IMR-90 (cell line): ENCODE data around the gene CUL4B. TPM values are rescaled to one million over a fixed set of nuclear protein-coding genes. Genes with fewer than 3 reads are reported as not detected.

Experiments used
- ATAC-seq: fragments of 200-7000 bp; cut with Tn5 transposase; 2 replicates; pipeline ENCODE4 v1.9.1; 2020; ENCODE audit warnings: low read depth, mild to moderate bottlenecking, moderate library complexity
- BruUV-seq: library from RNA; stranded (reverse); fragments of 400-500 nt; replicated peaks from 2 replicates; lab custom pipeline; 2021; lab: Mats Ljungman, UMichigan
- CTCF ChIA-PET: fragments of 300-600 bp; formaldehyde crosslinking; extraction: SDS; loops from one replicate; lab custom pipeline; 2021; ENCODE audit warnings: antibody characterized with exemption; lab: Yijun Ruan, JAX
- POLR2A ChIA-PET: fragments of 300-600 bp; sonication (Branson Sonifier 250); formaldehyde crosslinking; loops from one replicate; lab custom pipeline; 2022; ENCODE audit warnings: antibody characterized with exemption; ENCODE audit not compliant: unreplicated experiment; lab: Charles Lee
- DNase-seq: peaks from one replicate; pipeline ENCODE4 v3.0.0; 2013
- H2AFZ ChIP-seq: replicated peaks from 2 replicates; pipeline ENCODE3; 2013; ENCODE audit warnings: low read length, mild to moderate bottlenecking; ENCODE audit not compliant: poor library complexity
- H2AK5ac ChIP-seq: 2 replicates; pipeline ENCODE4 v1.6.1; 2013; ENCODE audit warnings: low read depth, low read length, inconsistent platforms
- H2AK9ac ChIP-seq: replicated peaks from 2 replicates; pipeline ENCODE3; 2013; ENCODE audit warnings: mild to moderate bottlenecking, low read depth, low read length, moderate library complexity; ENCODE audit not compliant: poor library complexity
- H2BK120ac ChIP-seq: 2 replicates; pipeline ENCODE4 v1.6.1; 2013; ENCODE audit warnings: low read depth, low read length, inconsistent platforms
- H2BK15ac ChIP-seq: 3 replicates; pipeline ENCODE4 v1.6.1; 2013; ENCODE audit warnings: low read depth, low read length, inconsistent platforms
- H2BK20ac ChIP-seq: 2 replicates; pipeline ENCODE4 v1.6.1; 2013; ENCODE audit warnings: low read depth, mild to moderate bottlenecking, inconsistent platforms, low read length, moderate library complexity
- H2BK5ac ChIP-seq: 2 replicates; pipeline ENCODE4 v1.6.1; 2013; ENCODE audit warnings: mild to moderate bottlenecking, low read depth, low read length, inconsistent platforms; ENCODE audit not compliant: poor library complexity, severe bottlenecking
- H3K14ac ChIP-seq: replicated peaks from 2 replicates; pipeline ENCODE4 v1.6.1; 2013; ENCODE audit warnings: low read depth, low read length, inconsistent platforms
- H3K18ac ChIP-seq: 2 replicates; pipeline ENCODE4 v1.6.1; 2013; ENCODE audit warnings: low read depth, low read length, control low read depth
- H3K23ac ChIP-seq: 2 replicates; pipeline ENCODE4 v1.6.1; 2013; ENCODE audit warnings: low read depth, low read length, inconsistent platforms
- H3K27ac ChIP-seq: 2 replicates; pipeline ENCODE4 v1.5.1; 2013; ENCODE audit warnings: mild to moderate bottlenecking, control low read depth, low read length; ENCODE audit not compliant: insufficient read depth
- H3K27me3 ChIP-seq: 2 replicates; pipeline ENCODE4 v1.6.1; 2013; ENCODE audit warnings: low read length; ENCODE audit not compliant: control insufficient read depth, insufficient read depth
- H3K36me3 ChIP-seq: 2 replicates; pipeline ENCODE4 v1.6.1; 2013; ENCODE audit warnings: low read length, mixed read lengths; ENCODE audit not compliant: control insufficient read depth, insufficient read depth
- H3K4ac ChIP-seq: 2 replicates; pipeline ENCODE4 v1.6.1; 2013; ENCODE audit warnings: low read depth, low read length, inconsistent platforms
- H3K4me1 ChIP-seq: 2 replicates; pipeline ENCODE4 v1.6.1; 2013; ENCODE audit warnings: low read length, mixed read lengths; ENCODE audit not compliant: control insufficient read depth, insufficient read depth
- H3K4me2 ChIP-seq: 2 replicates; pipeline ENCODE4 v1.6.1; 2013; ENCODE audit warnings: low read depth, mild to moderate bottlenecking, control low read depth, low read length, moderate library complexity
- H3K4me3 ChIP-seq: 2 replicates; pipeline ENCODE4 v1.5.1; 2013; ENCODE audit warnings: low read depth, mild to moderate bottlenecking, control low read depth, low read length, moderate library complexity; ENCODE audit not compliant: insufficient read depth
- H3K56ac ChIP-seq: 2 replicates; pipeline ENCODE4 v1.6.1; 2013; ENCODE audit warnings: low read length, inconsistent platforms; ENCODE audit not compliant: insufficient read depth; ENCODE audit errors: extremely low read depth
- H3K79me1 ChIP-seq, 2 experiments: 2 replicates each; pipeline ENCODE4 v1.6.1; 2013; ENCODE audit warnings: low read length in 2 of 2, inconsistent platforms in 1 of 2, low read depth in 1 of 2
- H3K9ac ChIP-seq: 2 replicates; pipeline ENCODE4 v1.6.1; 2013; ENCODE audit warnings: low read depth, low read length, control low read depth
- H3K9me1 ChIP-seq: 2 replicates; pipeline ENCODE4 v1.6.1; 2013; ENCODE audit warnings: low read length, inconsistent platforms; ENCODE audit not compliant: insufficient read depth
- H3K9me3 ChIP-seq: 2 replicates; pipeline ENCODE4 v1.6.1; 2013; ENCODE audit warnings: low read length; ENCODE audit not compliant: control insufficient read depth, insufficient read depth
- H4K20me1 ChIP-seq: 2 replicates; pipeline ENCODE4 v1.6.1; 2013; ENCODE audit warnings: low read length, inconsistent platforms; ENCODE audit not compliant: insufficient read depth
- H4K5ac ChIP-seq: 2 replicates; pipeline ENCODE4 v1.6.1; 2013; ENCODE audit warnings: mild to moderate bottlenecking, low read depth, low read length, control low read depth
- H4K8ac ChIP-seq, 2 experiments: 2 replicates each; pipeline ENCODE4 v1.6.1; 2013; ENCODE audit warnings: low read depth in 2 of 2, low read length in 2 of 2, control low read depth in 1 of 2, inconsistent platforms in 1 of 2
- H4K91ac ChIP-seq: 2 replicates; pipeline ENCODE4 v1.6.1; 2013; ENCODE audit warnings: low read depth, low read length, inconsistent platforms; ENCODE audit not compliant: insufficient read depth
- CEBPB ChIP-seq: IDR thresholded peaks from 2 replicates; pipeline ENCODE4 v1.6.1; 2012; ENCODE audit warnings: low read depth, low read length, improper control_type of control experiment
- FOS ChIP-seq: fragments of 150-350 bp; IDR thresholded peaks from 2 replicates; pipeline ENCODE4 v1.6.1; 2016; ENCODE audit warnings: low read depth, low read length
- MXI1 ChIP-seq: IDR thresholded peaks from 2 replicates; pipeline ENCODE4 v1.6.1; 2012; ENCODE audit warnings: low read depth, mild to moderate bottlenecking, low read length, moderate library complexity, borderline replicate concordance
- NFE2L2 ChIP-seq: fragments of 150-350 bp; IDR thresholded peaks from 2 replicates; pipeline ENCODE4 v1.6.1; 2016; ENCODE audit warnings: low read depth, mild to moderate bottlenecking, low read length
- POLR2A ChIP-seq: IDR thresholded peaks from 2 replicates; pipeline ENCODE4 v1.6.1; 2012; ENCODE audit warnings: mild to moderate bottlenecking, low read depth, low read length
- RAD21 ChIP-seq: IDR thresholded peaks from 2 replicates; pipeline ENCODE4 v1.6.1; 2012; ENCODE audit warnings: low read length, improper control_type of control experiment
- RFX5 ChIP-seq: IDR thresholded peaks from 2 replicates; pipeline ENCODE4 v1.8.0; 2012; ENCODE audit warnings: low read depth, mild to moderate bottlenecking, low read length, moderate library complexity
- SMC3 ChIP-seq: fragments of 150-350 bp; IDR thresholded peaks from 2 replicates; pipeline ENCODE4 v1.6.1; 2016; ENCODE audit warnings: low read depth, mild to moderate bottlenecking, antibody characterized with exemption, low read length, moderate library complexity
- dilution Hi-C: fragments of 300-500 bp; cut with HindIII; formaldehyde crosslinking; loops from one replicate; pipeline ENCODE4 v1.14.3; 2018; ENCODE audit warnings: low sequenced_read_pairs; ENCODE audit not compliant: unreplicated experiment
- in situ Hi-C: fragments of 300-500 bp; cut with MboI; formaldehyde crosslinking; loops from 3 replicates; pipeline ENCODE4 v1.14.3; 2019; ENCODE audit warnings: low sequenced_read_pairs, inconsistent platforms, mixed read lengths
- intact Hi-C: fragments of 100-400 bp; cut with micrococcal nuclease; formaldehyde crosslinking; loops from 2 replicates; pipeline ENCODE4 v1.10.0; 2022
- polyA plus RNA-seq, 3 experiments: library from polyadenylated mRNA; depleted of rRNA; stranded (reverse); fragments of >200 nt; gene quantifications; 2 replicates each; pipeline ENCODE4 v1.2.3, GENCODE V29; 2012; ENCODE audit warnings: low replicate concordance in 1 of 3
- total RNA-seq: library from RNA; depleted of rRNA; stranded (reverse); fragments of >200 nt; gene quantifications from 2 replicates; pipeline ENCODE4 v1.2.3, GENCODE V29; 2012
- TF ChIP-seq, protein P1 (sequence below): fragments of 150-350 bp; IDR thresholded peaks from 2 replicates; pipeline ENCODE4 v1.6.1; 2016; ENCODE audit warnings: low read depth, mild to moderate bottlenecking, low read length, moderate library complexity, borderline replicate concordance
- TF ChIP-seq, protein P2 (sequence below): conservative IDR thresholded peaks from 2 replicates; pipeline ENCODE4 v1.5.1; 2012; ENCODE audit warnings: mild to moderate bottlenecking, low read depth, low read length, improper control_type of control experiment
- TF ChIP-seq, protein P3 (sequence below): fragments of 150-350 bp; IDR thresholded peaks from 2 replicates; pipeline ENCODE4 v1.6.1; 2017; ENCODE audit warnings: mild to moderate bottlenecking, antibody characterized with exemption, low read length, low read depth

CUL4B gene
- total and polyA plus RNA-seq, 2 of the 4 experiments (the other 2 are of a cell fraction), result 19.4 to 30.9 TPM

DNA sequence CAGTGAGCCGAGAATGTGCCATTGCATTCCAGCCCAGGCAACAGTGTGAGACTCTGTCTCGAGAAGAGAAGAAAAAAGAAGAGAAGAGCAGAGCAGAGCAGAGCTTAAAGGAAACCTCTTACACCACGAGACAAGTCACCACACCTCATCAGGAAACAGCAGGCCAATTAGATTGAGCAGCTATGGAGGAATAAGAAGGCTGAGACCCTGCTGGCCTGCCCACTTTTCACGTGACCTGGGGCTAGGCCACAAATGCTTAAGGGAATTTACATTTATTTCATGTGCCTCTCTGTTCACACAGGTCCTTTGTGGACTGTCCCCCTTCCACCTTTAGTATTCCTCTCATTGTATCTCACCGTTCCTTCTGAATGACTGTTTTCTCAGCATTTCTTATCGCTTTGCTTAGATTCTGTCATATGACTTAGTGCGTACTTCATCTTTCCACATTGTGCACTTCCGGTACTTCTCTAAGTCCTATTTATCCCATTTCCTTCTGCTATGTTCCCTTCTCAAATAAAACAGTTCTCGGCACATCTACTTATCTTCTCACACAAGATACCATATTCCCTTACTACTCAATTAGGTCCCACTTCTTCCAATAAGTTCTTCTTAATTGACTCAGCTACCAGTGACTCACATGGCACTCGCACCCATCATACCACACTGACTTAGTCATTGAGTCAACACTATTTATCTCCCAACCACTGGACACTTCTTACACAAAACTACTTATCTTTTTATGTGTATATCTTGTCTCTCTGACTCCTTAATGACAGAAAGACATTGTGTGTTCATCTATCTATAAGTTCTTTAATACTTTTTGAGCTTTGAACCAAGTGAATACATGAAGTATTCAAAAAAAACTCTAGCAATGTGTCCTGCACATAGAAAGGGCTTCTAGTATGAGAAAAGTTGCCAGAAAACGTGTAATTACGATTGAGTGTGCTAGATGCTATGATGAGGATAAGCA, 11.0 kb downstream of the CUL4B start (continued):
- TF ChIP-seq RFX5, result no peak
- no peak for TF ChIP-seq NFE2L2
- TF ChIP-seq FOS, result peak; percentile 92

DNA sequence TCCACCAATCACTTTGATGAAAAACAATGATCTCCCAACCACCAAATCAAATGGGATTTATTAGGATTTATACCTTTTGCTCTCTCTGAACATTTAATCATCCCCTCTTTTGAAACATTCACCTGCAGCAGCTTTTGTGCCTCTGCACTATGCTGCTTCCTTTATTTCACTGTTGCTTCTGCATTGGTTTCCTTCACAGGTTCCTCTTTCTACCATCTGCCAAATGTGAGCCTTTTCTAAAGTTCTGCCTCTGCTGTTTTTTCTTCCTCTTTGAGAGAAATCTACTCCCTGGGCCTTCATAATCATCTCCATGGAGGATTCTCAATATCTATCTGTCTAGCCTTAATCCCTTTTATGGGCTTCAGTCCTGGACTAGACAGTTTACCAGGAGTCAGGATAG, 24.7 kb downstream of the CUL4B start:
- Histone ChIP-seq H3K36me3 (peaks cover 12% of the 10 kb centered on the region), H3K18ac (no peak overlapping the region), H3K9me1 (no peaks in the 10 kb centered on the region), H2AK5ac (no peak overlapping the region), H2BK5ac (no peak overlapping the region), H3K4me1 (no peaks in the 10 kb centered on the region), H3K9ac (no peak overlapping the region), H3K4me3 (no peak overlapping the region), H3K9me3 (no peaks in the 10 kb centered on the region), H3K4me2 (no peak overlapping the region), H3K27me3 (no peaks in the 10 kb centered on the region), H3K27ac (no peak overlapping the region), H3K14ac (no peak overlapping the region), H4K5ac (no peak overlapping the region), H2BK15ac (no peak overlapping the region), H4K8ac (no peak overlapping the region), H3K79me1 (no peaks in the 10 kb centered on the region), H3K4ac (no peak overlapping the region), H2AFZ (no peak overlapping the region), H2BK20ac (no peak overlapping the region), H2BK120ac (no peak overlapping the region), H2AK9ac (no peak overlapping the region), H4K91ac (no peak overlapping the region), H3K23ac (no peak overlapping the region), H3K56ac (no peak overlapping the region), H4K20me1 (no peaks in the 10 kb centered on the region)
- POLR2A ChIA-PET, result no interaction called here
- dilution Hi-C loops, result no loop called here
- TF ChIP-seq, protein P1, sequence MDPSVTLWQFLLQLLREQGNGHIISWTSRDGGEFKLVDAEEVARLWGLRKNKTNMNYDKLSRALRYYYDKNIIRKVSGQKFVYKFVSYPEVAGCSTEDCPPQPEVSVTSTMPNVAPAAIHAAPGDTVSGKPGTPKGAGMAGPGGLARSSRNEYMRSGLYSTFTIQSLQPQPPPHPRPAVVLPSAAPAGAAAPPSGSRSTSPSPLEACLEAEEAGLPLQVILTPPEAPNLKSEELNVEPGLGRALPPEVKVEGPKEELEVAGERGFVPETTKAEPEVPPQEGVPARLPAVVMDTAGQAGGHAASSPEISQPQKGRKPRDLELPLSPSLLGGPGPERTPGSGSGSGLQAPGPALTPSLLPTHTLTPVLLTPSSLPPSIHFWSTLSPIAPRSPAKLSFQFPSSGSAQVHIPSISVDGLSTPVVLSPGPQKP, result no peak
- TF ChIP-seq NFE2L2 (no peak), POLR2A (no peak), SMC3 (no peak), MXI1 (no peak), RAD21 (no peak), CEBPB (no peak), RFX5 (no peak)
- TF ChIP-seq, protein P2, sequence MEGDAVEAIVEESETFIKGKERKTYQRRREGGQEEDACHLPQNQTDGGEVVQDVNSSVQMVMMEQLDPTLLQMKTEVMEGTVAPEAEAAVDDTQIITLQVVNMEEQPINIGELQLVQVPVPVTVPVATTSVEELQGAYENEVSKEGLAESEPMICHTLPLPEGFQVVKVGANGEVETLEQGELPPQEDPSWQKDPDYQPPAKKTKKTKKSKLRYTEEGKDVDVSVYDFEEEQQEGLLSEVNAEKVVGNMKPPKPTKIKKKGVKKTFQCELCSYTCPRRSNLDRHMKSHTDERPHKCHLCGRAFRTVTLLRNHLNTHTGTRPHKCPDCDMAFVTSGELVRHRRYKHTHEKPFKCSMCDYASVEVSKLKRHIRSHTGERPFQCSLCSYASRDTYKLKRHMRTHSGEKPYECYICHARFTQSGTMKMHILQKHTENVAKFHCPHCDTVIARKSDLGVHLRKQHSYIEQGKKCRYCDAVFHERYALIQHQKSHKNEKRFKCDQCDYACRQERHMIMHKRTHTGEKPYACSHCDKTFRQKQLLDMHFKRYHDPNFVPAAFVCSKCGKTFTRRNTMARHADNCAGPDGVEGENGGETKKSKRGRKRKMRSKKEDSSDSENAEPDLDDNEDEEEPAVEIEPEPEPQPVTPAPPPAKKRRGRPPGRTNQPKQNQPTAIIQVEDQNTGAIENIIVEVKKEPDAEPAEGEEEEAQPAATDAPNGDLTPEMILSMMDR, result no peak
- TF ChIP-seq, protein P3, sequence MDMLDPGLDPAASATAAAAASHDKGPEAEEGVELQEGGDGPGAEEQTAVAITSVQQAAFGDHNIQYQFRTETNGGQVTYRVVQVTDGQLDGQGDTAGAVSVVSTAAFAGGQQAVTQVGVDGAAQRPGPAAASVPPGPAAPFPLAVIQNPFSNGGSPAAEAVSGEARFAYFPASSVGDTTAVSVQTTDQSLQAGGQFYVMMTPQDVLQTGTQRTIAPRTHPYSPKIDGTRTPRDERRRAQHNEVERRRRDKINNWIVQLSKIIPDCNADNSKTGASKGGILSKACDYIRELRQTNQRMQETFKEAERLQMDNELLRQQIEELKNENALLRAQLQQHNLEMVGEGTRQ, result no peak
- CTCF ChIA-PET, result no interaction called here
- ATAC-seq (no peak), DNase-seq (no peak)
- intact Hi-C loops, result no loop called here
- no TSS peak for BruUV-seq
- in situ Hi-C loops, result no loop called here
